AG08395 (cell line): ENCODE data around the gene DCLK2.
"Not testable (repeated sequence)": the region's sequence is repeated elsewhere in the genome, so short reads cannot be mapped to it uniquely, and the experiment has no call there.

Experiments
- DNase-seq: peaks from one replicate; pipeline ENCODE4 v3.0.0; 2012; ENCODE audit warnings: mixed read lengths, low spot score

Gene DCLK2

GRCh38 chr4:150152766-150153165, 74.5 kb downstream of the DCLK2 start:
- DNase-seq = peak; percentile 40

GRCh38 chr4:150155391-150155790, 77.1 kb downstream of the DCLK2 start:
- DNase-seq = no peak

- DNase-seq = no peak
These were observed 78.3 kb downstream of the DCLK2 start for GRCh38 chr4:150156543-150156942.

GRCh38 chr4:150158041-150158440, 79.8 kb downstream of the DCLK2 start:
- DNase-seq = no peak

- no peak for DNase-seq
These were observed 82.2 kb downstream of the DCLK2 start for GRCh38 chr4:150160473-150160872.

- no peak for DNase-seq
These were observed 82.9 kb downstream of the DCLK2 start for GRCh38 chr4:150161109-150161508.

GRCh38 chr4:150162020-150162419, 83.8 kb downstream of the DCLK2 start:
- DNase-seq = not testable (repeated sequence)

- DNase-seq = peak; percentile 52
These were observed 85.8 kb downstream of the DCLK2 start for GRCh38 chr4:150164055-150164454.

GRCh38 chr4:150164956-150165629, 86.8 kb downstream of the DCLK2 start:
- no peak for DNase-seq

GRCh38 chr4:150167054-150167453, 88.8 kb downstream of the DCLK2 start:
- DNase-seq = no peak

GRCh38 chr4:150173432-150173861, 95.2 kb downstream of the DCLK2 start:
- no peak for DNase-seq

GRCh38 chr4:150173982-150174398, 95.7 kb downstream of the DCLK2 start:
- no peak for DNase-seq

- peak; percentile 70 for DNase-seq
These were observed 98.3 kb downstream of the DCLK2 start for GRCh38 chr4:150176547-150176946.

- peak; percentile 31 for DNase-seq
These were observed 99.9 kb downstream of the DCLK2 start for GRCh38 chr4:150178161-150178560.

- no peak for DNase-seq
These were observed 103.3 kb downstream of the DCLK2 start for GRCh38 chr4:150181536-150181935.

- no peak for DNase-seq
These were observed 104.5 kb downstream of the DCLK2 start for GRCh38 chr4:150182794-150183193.

- not testable (repeated sequence) for DNase-seq
These were observed 106.8 kb downstream of the DCLK2 start for GRCh38 chr4:150185033-150185432.

- DNase-seq = no peak
These were observed 114.7 kb downstream of the DCLK2 start for GRCh38 chr4:150192986-150193385.

- not testable (repeated sequence) for DNase-seq
These were observed 119.0 kb downstream of the DCLK2 start for GRCh38 chr4:150197256-150197655.

- no peak for DNase-seq
These were observed 120.8 kb downstream of the DCLK2 start for GRCh38 chr4:150199056-150199455.

GRCh38 chr4:150205016-150205415, 126.8 kb downstream of the DCLK2 start:
- DNase-seq = no peak

GRCh38 chr4:150206265-150206664, 128.0 kb downstream of the DCLK2 start:
- DNase-seq = no peak

GRCh38 chr4:150206954-150207353, 128.7 kb downstream of the DCLK2 start:
- no peak for DNase-seq

- DNase-seq = no peak
These were observed 129.6 kb downstream of the DCLK2 start for GRCh38 chr4:150207871-150208270.
